ENCODE data around the gene TCF19.

GRCh38 chr6:31175971-31176370, 17.6 kb downstream of the TCF19 start:
- TF ChIP-seq CTCF (conservative IDR thresholded peaks at IDR 0.05; ENCODE audit: low read length) (no peak), EZH2phosphoT487 (IDR thresholded peaks at IDR 0.05; ENCODE audit: borderline replicate concordance, low read depth, low read length) (no peak)

All from OCI-LY7 (cell line).